GM23338 (cell line): ENCODE results near the gene DAB2. TPM values are rescaled to one million over a fixed set of nuclear protein-coding genes. Genes with fewer than 3 reads are reported as not detected.

Experiments
- ATAC-seq: fragments of 200-7000 bp; cut with Tn5 transposase; 3 replicates; pipeline ENCODE4 v1.9.1; 2020
- DNase-seq: peaks from one replicate; pipeline ENCODE4 v3.0.0-alpha.2; 2015; ENCODE audit warnings: low spot score
- H2AFZ ChIP-seq: fragments of 200-600 bp; sonication (generic); 2 replicates; pipeline ENCODE4 v1.8.0; 2016; ENCODE audit warnings: antibody characterized with exemption, mild to moderate bottlenecking, moderate library complexity
- H3F3A ChIP-seq: fragments of 200-600 bp; sonication (generic); replicated peaks from 2 replicates; pipeline ENCODE4 v1.8.0; 2017; ENCODE audit warnings: antibody characterized with exemption, mixed run types, low read depth
- H3K27ac ChIP-seq: fragments of 200-600 bp; sonication (generic); 2 replicates; pipeline ENCODE4 v1.6.1; 2016; ENCODE audit warnings: low read depth
- H3K27me3 ChIP-seq: fragments of 200-600 bp; sonication (generic); 2 replicates; pipeline ENCODE4 v1.8.0; 2016; ENCODE audit warnings: mild to moderate bottlenecking, mixed run types, moderate library complexity; ENCODE audit not compliant: insufficient read depth
- H3K36me3 ChIP-seq: fragments of 200-600 bp; sonication (generic); 2 replicates; pipeline ENCODE4 v1.8.0; 2016; ENCODE audit warnings: mild to moderate bottlenecking; ENCODE audit not compliant: insufficient read depth
- H3K4me1 ChIP-seq: fragments of 200-600 bp; sonication (generic); 2 replicates; pipeline ENCODE4 v1.8.0; 2016; ENCODE audit warnings: mild to moderate bottlenecking, moderate library complexity; ENCODE audit not compliant: insufficient read depth
- H3K4me2 ChIP-seq: fragments of 200-600 bp; sonication (generic); 2 replicates; pipeline ENCODE4 v1.7.1; 2017; ENCODE audit warnings: mixed run types
- H3K4me3 ChIP-seq: fragments of 200-600 bp; sonication (generic); 2 replicates; pipeline ENCODE4 v1.6.1; 2016; ENCODE audit warnings: mixed run types
- H3K79me2 ChIP-seq: fragments of 200-600 bp; sonication (generic); replicated peaks from 2 replicates; pipeline ENCODE4 v1.8.0; 2017; ENCODE audit warnings: mild to moderate bottlenecking; ENCODE audit not compliant: insufficient read depth
- H3K9me2 ChIP-seq: fragments of 200-600 bp; sonication (generic); 2 replicates; pipeline ENCODE4 v1.8.0; 2017; ENCODE audit not compliant: insufficient read depth
- H4K20me1 ChIP-seq: fragments of 200-600 bp; sonication (generic); replicated peaks from 2 replicates; pipeline ENCODE4 v1.8.0; 2017; ENCODE audit warnings: mild to moderate bottlenecking; ENCODE audit not compliant: insufficient read depth
- H3K27ac Mint-ChIP-seq: 2 replicates; pipeline ENCODE4 v1.8.0; 2020; ENCODE audit warnings: inconsistent platforms, mild to moderate bottlenecking, moderate library complexity, mixed read lengths
- H3K27me3 Mint-ChIP-seq: 3 replicates; pipeline ENCODE4 v1.8.0; 2022; ENCODE audit warnings: low read depth, mild to moderate bottlenecking, moderate library complexity, mixed read lengths, inconsistent platforms; ENCODE audit not compliant: insufficient read depth, poor library complexity
- H3K36me3 Mint-ChIP-seq: 3 replicates; pipeline ENCODE4 v1.8.0; 2021; ENCODE audit warnings: low read depth, mild to moderate bottlenecking, inconsistent platforms, moderate library complexity, mixed read lengths
- H3K4me1 Mint-ChIP-seq: 3 replicates; pipeline ENCODE4 v1.8.0; 2020; ENCODE audit warnings: mild to moderate bottlenecking, inconsistent platforms, mixed read lengths
- H3K4me3 Mint-ChIP-seq: 3 replicates; pipeline ENCODE4 v1.8.0; 2021; ENCODE audit warnings: moderate library complexity, mild to moderate bottlenecking, inconsistent platforms, mixed read lengths
- H3K9me3 Mint-ChIP-seq: 3 replicates; pipeline ENCODE4 v1.8.0; 2020; ENCODE audit warnings: moderate library complexity, mild to moderate bottlenecking, inconsistent platforms, mixed read lengths
- CREB1 ChIP-seq: fragments of 250-450 bp; sonication (Bioruptor Pico); IDR thresholded peaks from 2 replicates; pipeline ENCODE4 v1.5.0; 2020; ENCODE audit warnings: low read depth, mild to moderate bottlenecking, moderate library complexity
- CTCF ChIP-seq, 2 experiments: fragments of 200-600 bp in 1 of 2; sonication (generic) in 1 of 2; conservative IDR thresholded peaks; 2 replicates each; pipeline versions ENCODE4 v1.5.1 to v1.6.1; 2016 to 2017; ENCODE audit warnings: antibody characterized with exemption in 2 of 2, low read depth in 2 of 2, mild to moderate bottlenecking in 2 of 2, moderate library complexity in 1 of 2
- EZH2 ChIP-seq: fragments of 200-600 bp; sonication (generic); IDR thresholded peaks from one replicate; pipeline ENCODE4 v1.8.0; 2017; ENCODE audit warnings: antibody characterized with exemption, mild to moderate bottlenecking, low read depth; ENCODE audit not compliant: unreplicated experiment
- EZH2phosphoT487 ChIP-seq: fragments of 200-600 bp; sonication (generic); IDR thresholded peaks from one replicate; pipeline ENCODE4 v1.8.1; 2018; ENCODE audit warnings: antibody characterized with exemption; ENCODE audit not compliant: unreplicated experiment
- NANOG ChIP-seq: IDR thresholded peaks from 2 replicates; pipeline ENCODE4 v1.6.1; 2016; ENCODE audit warnings: antibody characterized with exemption, borderline replicate concordance
- POLR2AphosphoS5 ChIP-seq: IDR thresholded peaks from 2 replicates; pipeline ENCODE4 v1.6.1; 2016; ENCODE audit warnings: antibody characterized with exemption, low read depth
- ZNF114 ChIP-seq: fragments of 250-450 bp; sonication (Bioruptor Pico); IDR thresholded peaks from 2 replicates; pipeline ENCODE4 v1.5.0; 2020; ENCODE audit warnings: mild to moderate bottlenecking, moderate library complexity
- ZNF331 ChIP-seq: fragments of 250-450 bp; sonication (Bioruptor Pico); IDR thresholded peaks from 2 replicates; pipeline ENCODE4 v1.5.0; 2020; ENCODE audit warnings: low read depth, mild to moderate bottlenecking, moderate library complexity
- polyA plus RNA-seq: library from polyadenylated mRNA; unstranded; fragments of >200 nt; fragmentation: Nextera tagmentation; extraction: Ambion mirVana; gene quantifications from 2 replicates; pipeline ENCODE4 v1.2.1, GENCODE V29; 2016
- total RNA-seq: library from RNA; depleted of rRNA; stranded (reverse); fragments of >200 nt; shearing (Covaris generic); gene quantifications from 2 replicates; pipeline ENCODE4 v1.2.3, GENCODE V29; 2014
- TF ChIP-seq, protein P1 (sequence below): IDR thresholded peaks from 2 replicates; pipeline ENCODE4 v1.6.1; 2016; ENCODE audit warnings: antibody characterized with exemption
- TF ChIP-seq, protein P2 (sequence below): IDR thresholded peaks from one replicate; pipeline ENCODE4 v1.6.1; 2018; ENCODE audit warnings: antibody characterized with exemption; ENCODE audit not compliant: unreplicated experiment

DAB2 gene
- total and polyA plus RNA-seq, 2 experiments from 2014 or later, result 6.4 to 8.4 TPM

DNA sequence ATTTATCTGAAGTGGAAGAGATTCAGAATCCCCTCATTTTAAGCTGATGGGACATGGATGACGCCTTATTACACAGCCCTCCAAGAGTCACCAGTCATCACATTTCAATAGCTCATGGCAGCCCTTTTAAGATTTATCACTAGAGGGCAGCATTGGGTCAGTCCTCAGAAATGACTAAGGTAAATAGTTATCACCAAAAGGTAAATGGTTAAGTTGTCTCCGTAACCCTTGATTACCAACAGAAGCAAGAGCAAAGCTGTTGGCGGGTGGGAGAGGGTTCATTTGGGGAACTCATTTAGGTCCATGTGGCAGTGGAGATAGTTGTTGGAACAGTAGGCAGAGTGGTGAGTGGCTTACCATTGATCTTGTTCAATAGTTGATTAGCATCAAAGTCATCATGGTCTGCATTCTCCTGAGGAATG lies 48.5 kb downstream of the DAB2 start:
- peaks cover 2% of the 10 kb centered on the region for H3K27me3 Mint-ChIP-seq
- H3K9me2 ChIP-seq, result no peaks in the 10 kb centered on the region; the same call in 1 of the 2 replicates
- no peaks in the 10 kb centered on the region for H3F3A ChIP-seq
- peak; percentile 94 for ATAC-seq
- H3K27ac Mint-ChIP-seq, result peak overlapping the region; percentile 91
- H3K27me3 ChIP-seq, result no peaks in the 10 kb centered on the region
- H3K4me1 ChIP-seq, result no peaks in the 10 kb centered on the region; the same call in 1 of the 2 replicates
- no peak overlapping the region for H3K4me3 Mint-ChIP-seq
- peaks cover 13% of the 10 kb centered on the region for H3K4me1 Mint-ChIP-seq
- H3K36me3 ChIP-seq, result no peaks in the 10 kb centered on the region
- H3K79me2 ChIP-seq, result no peaks in the 10 kb centered on the region
- no peak for TF ChIP-seq POLR2AphosphoS5
- TF ChIP-seq, protein P1, sequence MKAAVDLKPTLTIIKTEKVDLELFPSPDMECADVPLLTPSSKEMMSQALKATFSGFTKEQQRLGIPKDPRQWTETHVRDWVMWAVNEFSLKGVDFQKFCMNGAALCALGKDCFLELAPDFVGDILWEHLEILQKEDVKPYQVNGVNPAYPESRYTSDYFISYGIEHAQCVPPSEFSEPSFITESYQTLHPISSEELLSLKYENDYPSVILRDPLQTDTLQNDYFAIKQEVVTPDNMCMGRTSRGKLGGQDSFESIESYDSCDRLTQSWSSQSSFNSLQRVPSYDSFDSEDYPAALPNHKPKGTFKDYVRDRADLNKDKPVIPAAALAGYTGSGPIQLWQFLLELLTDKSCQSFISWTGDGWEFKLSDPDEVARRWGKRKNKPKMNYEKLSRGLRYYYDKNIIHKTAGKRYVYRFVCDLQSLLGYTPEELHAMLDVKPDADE, result no peak
- peak; percentile 81 to 88 for TF ChIP-seq CTCF (conservative IDR thresholded peaks at IDR 0.05; ENCODE audit: low read depth in 2 of 2)
- no peak for TF ChIP-seq NANOG
- TF ChIP-seq, protein P2, sequence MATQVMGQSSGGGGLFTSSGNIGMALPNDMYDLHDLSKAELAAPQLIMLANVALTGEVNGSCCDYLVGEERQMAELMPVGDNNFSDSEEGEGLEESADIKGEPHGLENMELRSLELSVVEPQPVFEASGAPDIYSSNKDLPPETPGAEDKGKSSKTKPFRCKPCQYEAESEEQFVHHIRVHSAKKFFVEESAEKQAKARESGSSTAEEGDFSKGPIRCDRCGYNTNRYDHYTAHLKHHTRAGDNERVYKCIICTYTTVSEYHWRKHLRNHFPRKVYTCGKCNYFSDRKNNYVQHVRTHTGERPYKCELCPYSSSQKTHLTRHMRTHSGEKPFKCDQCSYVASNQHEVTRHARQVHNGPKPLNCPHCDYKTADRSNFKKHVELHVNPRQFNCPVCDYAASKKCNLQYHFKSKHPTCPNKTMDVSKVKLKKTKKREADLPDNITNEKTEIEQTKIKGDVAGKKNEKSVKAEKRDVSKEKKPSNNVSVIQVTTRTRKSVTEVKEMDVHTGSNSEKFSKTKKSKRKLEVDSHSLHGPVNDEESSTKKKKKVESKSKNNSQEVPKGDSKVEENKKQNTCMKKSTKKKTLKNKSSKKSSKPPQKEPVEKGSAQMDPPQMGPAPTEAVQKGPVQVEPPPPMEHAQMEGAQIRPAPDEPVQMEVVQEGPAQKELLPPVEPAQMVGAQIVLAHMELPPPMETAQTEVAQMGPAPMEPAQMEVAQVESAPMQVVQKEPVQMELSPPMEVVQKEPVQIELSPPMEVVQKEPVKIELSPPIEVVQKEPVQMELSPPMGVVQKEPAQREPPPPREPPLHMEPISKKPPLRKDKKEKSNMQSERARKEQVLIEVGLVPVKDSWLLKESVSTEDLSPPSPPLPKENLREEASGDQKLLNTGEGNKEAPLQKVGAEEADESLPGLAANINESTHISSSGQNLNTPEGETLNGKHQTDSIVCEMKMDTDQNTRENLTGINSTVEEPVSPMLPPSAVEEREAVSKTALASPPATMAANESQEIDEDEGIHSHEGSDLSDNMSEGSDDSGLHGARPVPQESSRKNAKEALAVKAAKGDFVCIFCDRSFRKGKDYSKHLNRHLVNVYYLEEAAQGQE, result no peak
- no peak for TF ChIP-seq ZNF114
- TF ChIP-seq EZH2, result no peak
- no peak overlapping the region for H2AFZ ChIP-seq
- no peaks in the 10 kb centered on the region for H4K20me1 ChIP-seq
- DNase-seq, result peak; percentile 88
- H3K9me3 Mint-ChIP-seq, result no peaks in the 10 kb centered on the region
- no peak overlapping the region for H3K4me3 ChIP-seq
- no peaks in the 10 kb centered on the region for H3K36me3 Mint-ChIP-seq
- H3K4me2 ChIP-seq, result no peak overlapping the region
- no peak overlapping the region for H3K27ac ChIP-seq

- H3K79me2 ChIP-seq, result no peaks in the 10 kb centered on the region
- peaks cover 4% of the 10 kb centered on the region for H3K27me3 Mint-ChIP-seq
- no peak overlapping the region for H3K4me3 ChIP-seq
- H3K27me3 ChIP-seq, result no peaks in the 10 kb centered on the region
- H3K4me2 ChIP-seq, result no peak overlapping the region
- H2AFZ ChIP-seq, result no peak overlapping the region
- no peaks in the 10 kb centered on the region for H3F3A ChIP-seq
- no peaks in the 10 kb centered on the region for H3K9me2 ChIP-seq
- peaks cover 6% of the 10 kb centered on the region; the same call in 1 of the 2 replicates for H3K4me1 ChIP-seq
- H3K36me3 Mint-ChIP-seq, result no peaks in the 10 kb centered on the region
- no peaks in the 10 kb centered on the region for H4K20me1 ChIP-seq
- DNase-seq (no peak), ATAC-seq (no peak)
- no peaks in the 10 kb centered on the region for H3K36me3 ChIP-seq
- no peak overlapping the region for H3K27ac Mint-ChIP-seq
- H3K4me1 Mint-ChIP-seq, result peaks cover 20% of the 10 kb centered on the region
- H3K9me3 Mint-ChIP-seq, result no peaks in the 10 kb centered on the region
- H3K4me3 Mint-ChIP-seq, result no peak overlapping the region
- no peak overlapping the region for H3K27ac ChIP-seq
- TF ChIP-seq EZH2 (no peak), CREB1 (CRISPR knock-in tag) (no peak), ZNF331 (CRISPR knock-in tag) (no peak), CTCF (conservative IDR thresholded peaks at IDR 0.05; ENCODE audit: low read depth in 2 of 2) (no peak), EZH2phosphoT487 (no peak)
- TF ChIP-seq, protein P2, result no peak
These were observed 51.0 kb downstream of the DAB2 start for GRCh38 chr5:39373791-39374190.
